ENCODE measurements around the gene HOXC11.

The HOXC11 gene

DNA sequence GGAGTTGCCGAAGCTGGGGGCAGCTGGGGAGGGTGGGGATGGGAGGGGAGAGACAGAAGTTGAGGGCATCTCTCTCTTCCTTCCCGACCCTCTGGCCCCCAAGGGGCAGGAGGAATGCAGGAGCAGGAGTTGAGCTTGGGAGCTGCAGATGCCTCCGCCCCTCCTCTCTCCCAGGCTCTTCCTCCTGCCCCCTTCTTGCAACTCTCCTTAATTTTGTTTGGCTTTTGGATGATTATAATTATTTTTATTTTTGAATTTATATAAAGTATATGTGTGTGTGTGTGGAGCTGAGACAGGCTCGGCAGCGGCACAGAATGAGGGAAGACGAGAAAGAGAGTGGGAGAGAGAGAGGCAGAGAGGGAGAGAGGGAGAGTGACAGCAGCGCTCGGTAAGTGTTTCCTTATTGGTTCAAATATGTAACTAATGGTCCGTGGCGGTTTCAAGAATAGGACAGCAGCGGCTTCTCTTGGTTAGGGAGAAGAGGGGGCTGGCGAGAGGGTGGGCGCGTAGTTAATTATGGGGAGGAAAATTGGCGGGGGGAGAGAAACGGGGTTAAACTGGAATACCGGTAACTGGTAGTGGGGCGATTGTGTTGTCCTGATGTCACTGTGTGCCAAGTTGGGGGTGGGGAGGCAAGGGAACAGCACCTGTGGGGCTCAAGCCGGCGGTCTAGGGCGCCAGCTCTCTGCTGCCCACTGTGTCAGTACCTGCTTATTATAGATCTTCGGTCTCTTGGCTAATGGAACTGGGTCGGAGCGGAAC lies 44.3 kb downstream of the HOXC11 start:
- in situ Hi-C loops (cut with MboI; ENCODE audit: low sequenced_read_pairs) = no loop called here

DNA sequence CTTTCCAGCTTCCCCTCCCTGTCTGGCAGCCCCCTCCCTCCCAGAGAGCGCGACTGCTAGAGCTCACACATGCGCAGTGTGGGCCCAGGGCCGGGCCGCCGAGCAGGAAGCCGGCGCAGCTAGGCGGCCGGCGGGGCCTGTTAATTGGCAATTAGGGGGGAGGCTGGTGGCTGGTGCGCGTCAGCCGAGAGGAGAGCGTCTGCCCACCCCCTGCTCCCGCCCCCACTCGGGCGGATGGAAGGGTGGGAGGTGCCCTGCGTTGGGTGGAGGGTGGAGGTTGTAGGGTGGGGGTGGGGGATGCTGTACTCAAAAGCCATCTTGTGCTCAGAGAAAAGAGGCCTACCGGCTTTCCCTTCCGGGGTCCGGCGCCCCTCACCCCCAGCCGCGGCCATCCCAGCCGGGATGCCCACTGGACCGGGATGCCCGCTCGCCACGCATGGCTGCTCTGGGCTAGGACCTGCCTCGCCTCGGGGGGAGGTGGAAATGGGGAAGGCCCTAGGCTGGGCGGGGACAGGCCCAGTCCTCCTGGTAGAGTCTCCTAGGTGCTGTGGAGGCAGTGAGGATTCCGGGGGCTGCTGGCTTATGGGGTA lies 45.0 kb downstream of the HOXC11 start:
- in situ Hi-C loops (cut with MboI; ENCODE audit: low sequenced_read_pairs) = no loop called here

GRCh38 chr12:54018468-54018984 lies 45.6 kb downstream of the HOXC11 start:
- in situ Hi-C loops (cut with MboI; ENCODE audit: low sequenced_read_pairs) = no loop called here

DNA sequence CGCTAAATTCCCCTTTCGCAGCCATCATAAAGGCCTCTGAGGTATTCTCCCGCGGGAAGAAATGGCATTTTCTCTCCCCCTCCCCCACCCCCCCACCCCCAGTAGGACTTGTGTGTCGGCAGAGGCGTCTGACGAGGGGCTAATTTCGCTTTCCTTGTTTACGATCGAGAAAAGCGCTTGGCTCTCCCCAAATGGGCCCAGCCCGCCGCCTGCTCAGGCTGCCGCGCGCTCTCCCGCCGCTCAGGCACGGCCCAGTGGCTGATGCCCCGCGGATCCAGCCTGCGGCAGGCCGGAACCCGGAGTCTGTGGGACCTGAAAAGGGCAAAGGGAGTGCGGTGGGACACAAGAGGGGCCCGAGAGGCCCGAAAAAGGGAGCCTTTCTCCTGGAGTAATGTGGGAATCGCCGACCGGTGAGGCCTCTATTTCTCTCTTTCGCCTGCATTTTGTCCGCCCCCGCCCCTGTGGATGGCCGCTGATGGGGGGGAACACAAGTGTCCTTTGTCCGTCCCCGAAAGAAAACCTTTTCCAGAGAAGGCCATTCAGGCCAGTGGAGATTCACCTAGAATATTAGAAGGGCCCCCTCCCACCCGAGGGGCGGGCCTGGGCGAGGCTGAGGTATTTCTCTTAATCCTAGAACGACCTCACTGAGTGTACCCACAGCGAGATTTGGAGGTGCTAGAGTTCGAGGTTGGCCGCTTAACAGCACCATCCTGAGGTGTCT lies 46.3 kb downstream of the HOXC11 start:
- in situ Hi-C loops (cut with MboI; ENCODE audit: low sequenced_read_pairs) = no loop called here

DNA sequence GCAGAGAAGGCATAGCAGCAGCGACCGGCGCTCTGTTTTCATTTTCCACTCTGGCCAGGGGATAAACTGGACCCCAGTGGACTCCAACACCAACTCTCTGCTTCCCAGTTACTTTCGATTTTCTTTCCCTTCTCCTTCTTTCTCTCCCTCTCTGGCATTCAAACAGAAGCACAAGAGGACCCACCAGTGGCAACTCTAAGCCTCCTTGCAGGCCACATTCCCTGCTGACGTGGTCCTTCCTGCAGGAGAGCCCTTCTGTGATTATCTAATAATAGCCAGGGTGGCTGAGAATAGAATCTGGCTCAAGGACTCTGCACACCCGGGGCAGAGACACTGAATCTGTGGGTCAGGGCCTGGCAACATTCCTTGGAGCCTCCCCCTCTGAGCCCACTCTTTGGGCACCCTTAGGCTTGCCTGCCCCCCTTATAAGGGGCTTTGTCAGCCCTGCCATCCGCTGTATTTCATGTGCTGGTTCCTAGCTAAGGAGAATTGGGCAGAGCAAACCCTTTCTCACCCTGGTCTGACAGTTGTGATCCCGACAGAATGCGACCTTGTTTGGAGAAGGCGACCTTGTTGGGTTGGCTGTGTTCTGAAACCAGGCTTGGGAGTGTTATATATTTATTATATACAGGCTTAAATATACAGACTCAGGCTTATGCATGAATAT lies 47.1 kb downstream of the HOXC11 start:
- in situ Hi-C loops (cut with MboI; ENCODE audit: low sequenced_read_pairs) = loop anchor here (10.0 kb wide), 1 partner anchor 185 kb away; no protein-coding TSS in a partner anchor

DNA sequence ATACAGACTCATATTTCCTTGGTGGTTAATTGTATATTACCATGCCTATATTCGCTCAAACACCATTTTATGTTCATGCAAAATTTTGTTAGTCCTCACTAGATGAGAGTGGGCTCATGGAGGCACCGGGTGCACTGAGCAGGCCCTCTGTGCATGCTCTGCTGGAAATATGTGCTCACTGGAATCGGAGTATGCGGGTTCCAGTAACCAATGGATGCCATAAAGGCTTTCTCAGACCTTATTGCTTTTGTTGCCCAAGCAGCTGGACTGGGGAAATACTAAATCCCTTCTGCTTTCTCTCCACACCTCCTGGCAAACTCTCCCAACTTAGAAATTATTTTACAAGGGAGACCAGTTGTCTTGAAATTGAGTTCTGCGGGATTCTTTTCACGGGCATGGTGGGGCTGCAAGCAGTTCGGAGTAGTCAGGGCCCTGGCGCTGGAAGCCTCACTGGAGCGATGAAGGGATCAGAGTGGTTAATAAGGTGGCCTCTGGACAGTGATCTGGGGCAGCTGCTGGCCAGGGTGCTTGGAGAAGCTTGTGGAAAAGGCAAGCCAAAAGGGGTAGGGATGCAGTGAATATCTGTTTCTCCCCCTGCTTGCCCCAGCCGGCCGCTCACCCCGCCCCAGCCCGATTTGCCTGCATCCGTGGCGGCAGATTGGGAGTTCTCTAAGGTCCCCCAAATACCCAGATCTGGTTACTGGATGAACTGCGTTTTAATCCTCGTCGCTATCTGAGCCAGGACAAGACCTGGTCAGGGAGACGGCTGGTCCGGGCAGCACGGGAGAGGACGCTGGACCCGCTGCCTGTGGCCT lies 47.9 kb downstream of the HOXC11 start:
- in situ Hi-C loops (cut with MboI; ENCODE audit: low sequenced_read_pairs) = loop anchor here (10.0 kb wide), 1 partner anchor 184 kb away; no protein-coding TSS in a partner anchor

DNA sequence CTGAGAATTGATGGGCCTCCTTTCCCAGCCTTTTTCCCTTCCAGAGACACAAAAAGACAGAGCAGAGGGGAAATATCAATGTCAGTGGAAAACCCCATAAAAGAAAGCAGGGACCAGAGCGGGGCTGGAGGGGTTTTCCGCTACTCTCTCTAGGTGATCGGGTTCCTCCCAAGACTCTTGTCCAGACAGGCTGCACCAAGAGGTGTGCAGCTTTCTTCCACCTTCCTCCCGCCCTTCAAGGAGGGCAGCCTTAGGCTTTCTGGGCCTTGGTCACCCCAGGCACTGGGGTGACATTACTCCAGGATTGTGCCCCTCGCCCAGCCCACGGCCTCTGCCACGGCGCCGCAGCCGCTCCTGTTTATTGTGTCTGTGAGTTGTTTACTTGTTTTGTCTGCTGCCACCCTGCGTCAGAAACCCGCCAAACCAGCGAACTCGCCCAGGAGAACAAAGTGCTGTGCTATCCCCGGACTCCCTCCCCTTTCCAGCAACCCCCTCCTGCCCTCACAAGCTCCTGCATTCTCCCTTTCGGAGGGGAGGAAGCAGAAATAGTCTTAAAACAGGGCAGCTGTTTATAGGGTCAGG lies 48.6 kb downstream of the HOXC11 start:
- in situ Hi-C loops (cut with MboI; ENCODE audit: low sequenced_read_pairs) = loop anchor here (10.0 kb wide), 1 partner anchor 183 kb away; no protein-coding TSS in a partner anchor

DNA sequence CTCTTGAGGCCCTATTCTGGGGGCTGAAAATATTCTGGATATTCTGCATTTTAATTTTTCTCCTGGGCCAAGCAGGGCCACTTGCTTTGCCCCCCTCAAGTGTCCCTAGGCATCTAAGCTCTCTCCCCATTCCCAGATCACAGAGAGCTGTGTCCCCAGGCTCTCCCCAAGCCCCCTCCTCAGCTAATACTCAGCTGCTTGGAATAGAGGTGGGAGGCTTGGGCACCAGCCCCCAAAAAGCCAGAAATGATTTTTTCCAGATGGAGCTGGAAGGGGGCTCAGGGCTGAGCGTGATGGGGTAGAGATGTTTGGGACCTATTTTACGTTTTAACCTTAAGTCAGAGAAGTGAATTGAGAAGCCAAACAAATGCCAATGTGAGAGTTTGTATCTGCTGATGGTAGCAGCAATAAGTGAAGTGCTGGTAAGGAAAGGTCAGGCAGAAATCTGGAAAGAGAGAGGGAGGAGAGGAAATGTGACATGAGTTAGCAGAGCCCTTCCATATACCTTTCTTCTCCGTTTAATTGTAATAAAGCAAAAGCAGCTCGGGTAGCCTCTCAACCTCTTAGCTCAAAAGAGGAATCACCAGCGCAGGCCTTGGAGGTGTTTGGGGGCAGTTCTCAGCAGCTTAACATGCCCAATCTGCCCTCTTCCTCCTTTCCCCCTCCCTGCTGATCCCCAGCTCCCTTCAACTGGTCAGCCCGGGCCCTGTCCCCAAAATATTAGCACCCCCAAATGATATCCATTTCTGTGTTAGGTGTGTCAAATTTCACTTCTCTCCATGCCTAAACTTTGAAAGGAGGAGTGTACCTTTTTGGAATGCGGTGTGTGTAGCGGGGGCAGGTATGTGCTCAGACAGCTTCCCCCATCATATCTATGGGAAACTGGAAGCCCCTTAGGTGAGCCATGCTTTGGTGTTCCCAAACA lies 50.3 kb downstream of the HOXC11 start:
- in situ Hi-C loops (cut with MboI; ENCODE audit: low sequenced_read_pairs) = loop anchor here (10.0 kb wide), 1 partner anchor 182 kb away; no protein-coding TSS in a partner anchor

- in situ Hi-C loops (cut with MboI; ENCODE audit: low sequenced_read_pairs) = loop anchor here (10.0 kb wide), 1 partner anchor 181 kb away; no protein-coding TSS in a partner anchor
These were observed 51.2 kb downstream of the HOXC11 start for GRCh38 chr12:54024127-54024526.

DNA sequence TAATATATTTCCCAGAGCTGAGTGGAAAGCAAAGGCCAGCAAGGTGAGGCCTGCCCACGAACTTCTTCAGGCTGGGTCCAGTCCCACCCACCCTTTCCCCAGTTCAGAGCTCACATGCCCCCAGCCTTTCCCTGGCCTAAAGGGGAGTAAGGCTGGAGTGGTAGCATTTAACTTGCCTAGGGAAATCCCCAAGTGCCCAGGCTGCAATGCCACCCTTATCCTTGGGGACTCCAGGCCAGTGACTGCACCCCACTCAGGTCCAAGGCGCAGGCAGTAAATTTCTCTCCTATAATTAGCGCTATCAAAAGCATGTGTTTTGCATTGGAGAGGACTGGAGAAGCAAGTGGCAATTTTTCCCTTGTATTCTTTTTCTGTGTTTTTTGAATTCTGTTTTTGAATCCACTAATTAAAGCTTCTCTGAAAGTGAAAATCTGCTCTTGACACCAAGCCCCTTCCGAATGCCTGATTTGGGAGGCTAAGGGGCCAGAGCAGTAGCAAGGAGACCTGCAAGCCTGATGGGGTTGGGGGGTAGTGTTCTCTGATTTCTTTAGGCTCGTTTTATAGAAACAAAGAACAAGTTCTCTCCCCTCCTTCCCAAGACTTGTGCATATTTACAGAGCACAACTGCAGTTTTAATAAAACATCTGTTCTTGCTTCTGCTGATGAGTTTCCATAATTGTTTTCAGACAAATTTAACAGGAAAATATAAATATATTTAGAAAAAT lies 51.8 kb downstream of the HOXC11 start:
- in situ Hi-C loops (cut with MboI; ENCODE audit: low sequenced_read_pairs) = loop anchor here (10.0 kb wide), 1 partner anchor 180 kb away; no protein-coding TSS in a partner anchor

- in situ Hi-C loops (cut with MboI; ENCODE audit: low sequenced_read_pairs) = loop anchor here (10.0 kb wide), 1 partner anchor 179 kb away; no protein-coding TSS in a partner anchor
These were observed 52.8 kb downstream of the HOXC11 start for GRCh38 chr12:54025499-54026405.

GRCh38 chr12:54026640-54027441 lies 53.9 kb downstream of the HOXC11 start:
- in situ Hi-C loops (cut with MboI; ENCODE audit: low sequenced_read_pairs) = loop anchor here (10.0 kb wide), 1 partner anchor 178 kb away; no protein-coding TSS in a partner anchor
